SK-N-SH treated with all-trans-retinoic acid at 6 μM for 48 hours (cell line): Measurements from ENCODE around the gene PTPRN.

ENCODE experiments used
- ATAC-seq: fragments of 200-7000 bp; cut with Tn5 transposase; 3 replicates; pipeline ENCODE4 v1.9.1; 2020; ENCODE audit warnings: mild to moderate bottlenecking, moderate library complexity
- ARNTL ChIP-seq: fragments of 450-650 bp; formaldehyde crosslinking; IDR thresholded peaks from 2 replicates; pipeline ENCODE4 v1.5.0; 2020; ENCODE audit warnings: low read depth, mild to moderate bottlenecking, moderate library complexity, borderline replicate concordance
- BACH2 ChIP-seq: fragments of 250-450 bp; sonication (Bioruptor Pico); IDR thresholded peaks from 2 replicates; pipeline ENCODE4 v1.9.0; 2021; ENCODE audit warnings: mild to moderate bottlenecking, borderline replicate concordance
- CSDC2 ChIP-seq: fragments of 250-450 bp; sonication (Bioruptor Pico); IDR thresholded peaks from 2 replicates; pipeline ENCODE4 v1.5.0; 2020; ENCODE audit warnings: mild to moderate bottlenecking, moderate library complexity
- ESRRG ChIP-seq: fragments of 250-450 bp; sonication (Bioruptor Pico); IDR thresholded peaks from 2 replicates; pipeline ENCODE4 v1.6.1; 2021; ENCODE audit warnings: mild to moderate bottlenecking
- GLIS3 ChIP-seq: fragments of 250-450 bp; sonication (Bioruptor Pico); IDR thresholded peaks from 2 replicates; pipeline ENCODE4 v1.5.0; 2020; ENCODE audit warnings: mild to moderate bottlenecking, moderate library complexity
- ISL1 ChIP-seq: fragments of 250-450 bp; sonication (Bioruptor Pico); IDR thresholded peaks from 2 replicates; pipeline ENCODE4 v2.1.2; 2022; ENCODE audit warnings: mild to moderate bottlenecking, moderate library complexity
- OSR1 ChIP-seq: fragments of 250-450 bp; sonication (Bioruptor Pico); IDR thresholded peaks from 2 replicates; pipeline ENCODE4 v1.8.0; 2022; ENCODE audit warnings: moderate library complexity, mild to moderate bottlenecking, inconsistent platforms
- PPARA ChIP-seq: fragments of 250-450 bp; sonication (Bioruptor Pico); IDR thresholded peaks from 2 replicates; pipeline ENCODE4 v1.5.0; 2020; ENCODE audit warnings: mild to moderate bottlenecking, borderline replicate concordance
- RARB ChIP-seq: fragments of 250-450 bp; sonication (Bioruptor Pico); IDR thresholded peaks from 2 replicates; pipeline ENCODE4 v1.8.0; 2021; ENCODE audit warnings: mild to moderate bottlenecking, moderate library complexity
- SNAI2 ChIP-seq: fragments of 250-450 bp; sonication (Bioruptor Pico); IDR thresholded peaks from 2 replicates; pipeline ENCODE4 v1.5.0; 2020; ENCODE audit warnings: mild to moderate bottlenecking, moderate library complexity
- TCF4 ChIP-seq: fragments of 250-450 bp; sonication (Bioruptor Pico); IDR thresholded peaks from 2 replicates; pipeline ENCODE4 v1.8.0; 2021; ENCODE audit warnings: mild to moderate bottlenecking, moderate library complexity, borderline replicate concordance
- TOX ChIP-seq: fragments of 250-450 bp; sonication (Bioruptor Pico); IDR thresholded peaks from 2 replicates; pipeline ENCODE4 v1.8.0; 2021; ENCODE audit warnings: mild to moderate bottlenecking, moderate library complexity, borderline replicate concordance
- TSHZ2 ChIP-seq: fragments of 250-450 bp; sonication (Bioruptor Pico); IDR thresholded peaks from 2 replicates; pipeline ENCODE4 v1.5.0; 2020; ENCODE audit warnings: mild to moderate bottlenecking, moderate library complexity
- ZC3H10 ChIP-seq: fragments of 250-450 bp; sonication (Bioruptor Pico); IDR thresholded peaks from 2 replicates; pipeline ENCODE4 v1.5.1; 2021; ENCODE audit warnings: mild to moderate bottlenecking, moderate library complexity
- ZFP3 ChIP-seq: fragments of 250-450 bp; sonication (Bioruptor Pico); IDR thresholded peaks from 2 replicates; pipeline ENCODE4 v1.5.0; 2020; ENCODE audit warnings: mild to moderate bottlenecking, moderate library complexity
- ZFP30 ChIP-seq: fragments of 450-650 bp; formaldehyde crosslinking; IDR thresholded peaks from 2 replicates; pipeline ENCODE4 v1.5.0; 2022; ENCODE audit warnings: mild to moderate bottlenecking, moderate library complexity
- ZNF8 ChIP-seq: fragments of 450-650 bp; formaldehyde crosslinking; IDR thresholded peaks from 2 replicates; pipeline ENCODE4 v1.5.0; 2020; ENCODE audit warnings: mild to moderate bottlenecking, moderate library complexity
- TF ChIP-seq, protein P1 (sequence below): fragments of 250-450 bp; sonication (Bioruptor Pico); IDR thresholded peaks from 2 replicates; pipeline ENCODE4 v1.5.1; 2021; ENCODE audit warnings: mild to moderate bottlenecking, moderate library complexity
- TF ChIP-seq, protein P2 (sequence below): fragments of 250-450 bp; sonication (Bioruptor Pico); IDR thresholded peaks from 2 replicates; pipeline ENCODE4 v1.8.0; 2021; ENCODE audit warnings: low read depth, mild to moderate bottlenecking, moderate library complexity, borderline replicate concordance
- TF ChIP-seq, protein P3 (sequence below): fragments of 250-450 bp; sonication (Bioruptor Pico); IDR thresholded peaks from 2 replicates; pipeline ENCODE4 v1.8.0; 2020; ENCODE audit warnings: mild to moderate bottlenecking, moderate library complexity, borderline replicate concordance
- TF ChIP-seq, protein P4 (sequence below): fragments of 250-450 bp; sonication (Bioruptor Pico); IDR thresholded peaks from 2 replicates; pipeline ENCODE4 v1.5.1; 2020; ENCODE audit warnings: low read depth, mild to moderate bottlenecking, moderate library complexity

The PTPRN gene

DNA sequence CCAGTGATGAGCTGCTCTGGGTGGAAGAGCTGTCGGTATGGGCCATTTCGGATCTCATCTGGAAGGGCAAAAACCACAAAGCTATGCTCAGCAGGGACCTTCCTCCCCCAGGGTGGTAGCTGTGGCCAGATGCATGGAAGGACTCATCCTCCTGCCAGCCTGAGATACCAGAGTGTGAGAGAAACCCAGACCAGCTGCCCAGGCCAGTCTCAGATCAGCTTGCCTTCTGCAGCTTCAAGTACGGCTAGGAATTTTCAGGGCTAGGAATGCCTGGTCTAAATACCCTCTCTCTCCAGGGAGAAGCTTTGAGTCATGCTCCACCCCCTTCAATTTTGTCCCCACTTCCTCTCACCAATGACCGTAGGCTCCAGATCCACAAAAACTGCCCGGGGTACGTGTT is 57.5 kb downstream of the PTPRN start:
- no peak for ATAC-seq
- no peak for TF ChIP-seq RARB (CRISPR knock-in tag)
- no peak for TF ChIP-seq PPARA (CRISPR knock-in tag)
- no peak for TF ChIP-seq ZC3H10
- TF ChIP-seq GLIS3 (CRISPR knock-in tag) = no peak
- TF ChIP-seq, protein P1, sequence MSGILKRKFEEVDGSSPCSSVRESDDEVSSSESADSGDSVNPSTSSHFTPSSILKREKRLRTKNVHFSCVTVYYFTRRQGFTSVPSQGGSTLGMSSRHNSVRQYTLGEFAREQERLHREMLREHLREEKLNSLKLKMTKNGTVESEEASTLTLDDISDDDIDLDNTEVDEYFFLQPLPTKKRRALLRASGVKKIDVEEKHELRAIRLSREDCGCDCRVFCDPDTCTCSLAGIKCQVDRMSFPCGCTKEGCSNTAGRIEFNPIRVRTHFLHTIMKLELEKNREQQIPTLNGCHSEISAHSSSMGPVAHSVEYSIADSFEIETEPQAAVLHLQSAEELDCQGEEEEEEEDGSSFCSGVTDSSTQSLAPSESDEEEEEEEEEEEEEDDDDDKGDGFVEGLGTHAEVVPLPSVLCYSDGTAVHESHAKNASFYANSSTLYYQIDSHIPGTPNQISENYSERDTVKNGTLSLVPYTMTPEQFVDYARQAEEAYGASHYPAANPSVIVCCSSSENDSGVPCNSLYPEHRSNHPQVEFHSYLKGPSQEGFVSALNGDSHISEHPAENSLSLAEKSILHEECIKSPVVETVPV (CRISPR knock-in tag) = no peak
- TF ChIP-seq ISL1 (CRISPR knock-in tag) = no peak
- no peak for TF ChIP-seq ZFP30 (CRISPR knock-in tag)
- no peak for TF ChIP-seq SNAI2 (CRISPR knock-in tag)
- TF ChIP-seq TCF4 (CRISPR knock-in tag) = no peak
- no peak for TF ChIP-seq ZFP3 (CRISPR knock-in tag)
- TF ChIP-seq BACH2 (CRISPR knock-in tag) = no peak
- no peak for TF ChIP-seq ESRRG (CRISPR knock-in tag)
- TF ChIP-seq CSDC2 (CRISPR knock-in tag) = no peak
- no peak for TF ChIP-seq OSR1 (CRISPR knock-in tag)
- no peak for TF ChIP-seq ZNF8 (CRISPR knock-in tag)
- TF ChIP-seq TOX (CRISPR knock-in tag) = no peak
- TF ChIP-seq ARNTL = no peak
- TF ChIP-seq, all 23 proteins: peak for 0

- TF ChIP-seq ZFP3 (CRISPR knock-in tag) (no peak), ESRRG (CRISPR knock-in tag) (no peak), ZNF8 (CRISPR knock-in tag) (no peak), RARB (CRISPR knock-in tag) (no peak), BACH2 (CRISPR knock-in tag) (no peak), ISL1 (CRISPR knock-in tag) (no peak), SNAI2 (CRISPR knock-in tag) (no peak), CSDC2 (CRISPR knock-in tag) (no peak), GLIS3 (CRISPR knock-in tag) (no peak), PPARA (CRISPR knock-in tag) (no peak), ARNTL (no peak), ZFP30 (CRISPR knock-in tag) (no peak), OSR1 (CRISPR knock-in tag) (no peak), TSHZ2 (no peak)
- TF ChIP-seq, protein P2, sequence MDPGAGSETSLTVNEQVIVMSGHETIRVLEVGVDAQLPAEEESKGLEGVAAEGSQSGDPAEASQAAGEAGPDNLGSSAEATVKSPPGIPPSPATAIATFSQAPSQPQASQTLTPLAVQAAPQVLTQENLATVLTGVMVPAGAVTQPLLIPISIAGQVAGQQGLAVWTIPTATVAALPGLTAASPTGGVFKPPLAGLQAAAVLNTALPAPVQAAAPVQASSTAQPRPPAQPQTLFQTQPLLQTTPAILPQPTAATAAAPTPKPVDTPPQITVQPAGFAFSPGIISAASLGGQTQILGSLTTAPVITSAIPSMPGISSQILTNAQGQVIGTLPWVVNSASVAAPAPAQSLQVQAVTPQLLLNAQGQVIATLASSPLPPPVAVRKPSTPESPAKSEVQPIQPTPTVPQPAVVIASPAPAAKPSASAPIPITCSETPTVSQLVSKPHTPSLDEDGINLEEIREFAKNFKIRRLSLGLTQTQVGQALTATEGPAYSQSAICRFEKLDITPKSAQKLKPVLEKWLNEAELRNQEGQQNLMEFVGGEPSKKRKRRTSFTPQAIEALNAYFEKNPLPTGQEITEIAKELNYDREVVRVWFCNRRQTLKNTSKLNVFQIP (CRISPR knock-in tag) = no peak
- TF ChIP-seq, protein P3, sequence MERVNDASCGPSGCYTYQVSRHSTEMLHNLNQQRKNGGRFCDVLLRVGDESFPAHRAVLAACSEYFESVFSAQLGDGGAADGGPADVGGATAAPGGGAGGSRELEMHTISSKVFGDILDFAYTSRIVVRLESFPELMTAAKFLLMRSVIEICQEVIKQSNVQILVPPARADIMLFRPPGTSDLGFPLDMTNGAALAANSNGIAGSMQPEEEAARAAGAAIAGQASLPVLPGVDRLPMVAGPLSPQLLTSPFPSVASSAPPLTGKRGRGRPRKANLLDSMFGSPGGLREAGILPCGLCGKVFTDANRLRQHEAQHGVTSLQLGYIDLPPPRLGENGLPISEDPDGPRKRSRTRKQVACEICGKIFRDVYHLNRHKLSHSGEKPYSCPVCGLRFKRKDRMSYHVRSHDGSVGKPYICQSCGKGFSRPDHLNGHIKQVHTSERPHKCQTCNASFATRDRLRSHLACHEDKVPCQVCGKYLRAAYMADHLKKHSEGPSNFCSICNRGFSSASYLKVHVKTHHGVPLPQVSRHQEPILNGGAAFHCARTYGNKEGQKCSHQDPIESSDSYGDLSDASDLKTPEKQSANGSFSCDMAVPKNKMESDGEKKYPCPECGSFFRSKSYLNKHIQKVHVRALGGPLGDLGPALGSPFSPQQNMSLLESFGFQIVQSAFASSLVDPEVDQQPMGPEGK = no peak
- TF ChIP-seq, protein P4, sequence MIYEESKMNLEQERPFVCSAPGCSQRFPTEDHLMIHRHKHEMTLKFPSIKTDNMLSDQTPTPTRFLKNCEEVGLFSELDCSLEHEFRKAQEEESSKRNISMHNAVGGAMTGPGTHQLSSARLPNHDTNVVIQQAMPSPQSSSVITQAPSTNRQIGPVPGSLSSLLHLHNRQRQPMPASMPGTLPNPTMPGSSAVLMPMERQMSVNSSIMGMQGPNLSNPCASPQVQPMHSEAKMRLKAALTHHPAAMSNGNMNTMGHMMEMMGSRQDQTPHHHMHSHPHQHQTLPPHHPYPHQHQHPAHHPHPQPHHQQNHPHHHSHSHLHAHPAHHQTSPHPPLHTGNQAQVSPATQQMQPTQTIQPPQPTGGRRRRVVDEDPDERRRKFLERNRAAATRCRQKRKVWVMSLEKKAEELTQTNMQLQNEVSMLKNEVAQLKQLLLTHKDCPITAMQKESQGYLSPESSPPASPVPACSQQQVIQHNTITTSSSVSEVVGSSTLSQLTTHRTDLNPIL (CRISPR knock-in tag) = no peak
- ATAC-seq = no peak
These were observed 59.0 kb downstream of the PTPRN start for GRCh38 chr2:219250049-219250781.
